Skeletal muscle tissue (tissue), 4 donors: ENCODE data around the gene CDKN2D. TPM values are rescaled to one million over a fixed set of nuclear protein-coding genes. Genes with fewer than 3 reads are reported as not detected.
A peak's percentile ranks its signal among the peaks of the same experiment; 100 is the strongest.
"Not testable (repeated sequence)": the region's sequence is repeated elsewhere in the genome, so short reads cannot be mapped to it uniquely, and the experiment has no call there.

Experiments used
- H3K27ac ChIP-seq: one replicate; pipeline ENCODE4 v1.7.0; 2013; ENCODE audit warnings: mild to moderate bottlenecking, low read depth, low read length, inconsistent platforms
- H3K27me3 ChIP-seq, 3 donors: one replicate each; pipeline ENCODE4 v1.7.0; 2013; ENCODE audit warnings: low read length in 3 of 3; ENCODE audit not compliant: control insufficient read depth in 3 of 3, insufficient read depth in 3 of 3
- H3K36me3 ChIP-seq, 3 donors: one replicate each; pipeline ENCODE4 v1.7.0; 2013; ENCODE audit warnings: low read length in 3 of 3; ENCODE audit not compliant: control insufficient read depth in 3 of 3, insufficient read depth in 3 of 3
- H3K4me1 ChIP-seq, 3 donors: one replicate each; pipeline ENCODE4 v1.7.0; 2013; ENCODE audit warnings: low read length in 3 of 3, mild to moderate bottlenecking in 3 of 3; ENCODE audit not compliant: control insufficient read depth in 3 of 3, insufficient read depth in 3 of 3
- H3K4me3 ChIP-seq, 3 donors: one replicate each; pipeline ENCODE4 v1.7.0; 2013; ENCODE audit warnings: low read length in 3 of 3
- H3K9ac ChIP-seq, 3 donors: one replicate each; pipeline ENCODE4 v1.7.0; 2013; ENCODE audit warnings: low read length in 3 of 3, mild to moderate bottlenecking in 3 of 3, moderate library complexity in 2 of 3, low read depth in 1 of 3
- H3K9me3 ChIP-seq, 3 donors: one replicate each; pipeline ENCODE4 v1.7.0; 2013; ENCODE audit warnings: low read length in 3 of 3; ENCODE audit not compliant: control insufficient read depth in 3 of 3
- total RNA-seq: library from RNA; depleted of rRNA; stranded (reverse); fragments of >200 nt; gene quantifications from one replicate; pipeline ENCODE4 v1.2.3, GENCODE V29; 2014
- donor health status: Osteomylitis.

CDKN2D gene
- total RNA-seq, 1 donor from 2014 or later = 16.7 TPM

DNA sequence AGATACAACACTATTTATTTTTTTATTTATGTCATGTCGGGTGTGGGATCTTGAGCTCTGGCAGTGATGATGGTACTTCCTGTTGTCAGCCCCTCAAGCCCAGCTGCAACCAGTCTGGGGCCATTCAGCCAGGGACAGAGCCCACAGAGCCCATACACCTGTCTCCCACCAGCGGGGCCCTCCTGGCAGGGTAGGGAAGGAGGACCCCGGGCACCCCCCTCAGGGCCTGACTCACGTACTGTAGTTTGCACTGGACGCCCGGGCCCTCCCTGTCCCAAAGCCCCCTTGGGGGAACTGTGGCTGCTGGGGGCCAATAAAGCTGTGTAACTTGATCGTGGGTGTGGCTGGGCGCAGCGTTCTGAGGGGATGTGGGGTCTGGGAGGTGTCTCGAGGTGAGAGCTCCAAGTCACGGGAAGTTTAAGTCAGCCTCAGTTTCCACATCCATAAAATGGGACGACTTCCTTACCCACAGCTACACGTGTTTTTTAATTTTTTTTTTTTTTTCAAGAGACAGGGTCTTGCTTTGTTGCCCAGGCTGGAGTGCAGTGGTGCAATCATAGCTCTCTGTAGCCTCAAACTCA is 15.6 kb downstream of the CDKN2D start:
- peaks cover 68 to 74% (median 74%) of the 10 kb centered on the region in 3 donors for H3K36me3 ChIP-seq

DNA sequence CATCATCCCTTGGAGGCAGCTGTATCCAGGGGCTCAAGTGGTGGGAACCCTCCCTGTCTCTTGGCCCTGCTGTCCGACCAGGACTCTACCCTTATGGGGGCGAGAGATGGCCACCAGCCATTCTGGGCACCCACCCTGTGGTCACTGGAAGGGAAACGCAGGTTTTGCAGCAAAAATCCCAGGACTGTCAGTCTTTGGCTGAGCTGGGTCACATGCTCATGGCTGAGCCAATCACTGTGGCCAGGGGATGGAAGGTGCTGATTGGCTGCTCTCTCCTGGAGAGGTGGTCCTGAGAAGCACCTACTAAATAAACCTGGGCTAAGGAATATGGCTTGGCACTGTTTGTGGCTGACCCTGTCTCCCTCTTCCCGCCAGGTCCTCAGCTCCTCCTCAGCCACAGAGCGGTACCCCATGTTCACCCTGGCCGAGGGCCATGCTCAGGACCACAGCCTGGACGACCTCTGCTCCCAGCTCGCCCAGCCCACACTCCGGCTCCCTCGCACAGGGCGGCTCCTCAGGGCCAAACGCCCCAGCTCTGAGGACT is 16.2 kb downstream of the CDKN2D start:
- Histone ChIP-seq H3K4me1 (peaks cover 0 to 7% (median 0%) of the 10 kb centered on the region in 3 donors), H3K4me3 (no peak overlapping the region), H3K36me3 (peaks cover 64 to 69% (median 68%) of the 10 kb centered on the region in 3 donors), H3K27me3 (no peaks in the 10 kb centered on the region), H3K27ac (no peak overlapping the region), H3K9me3 (no peaks in the 10 kb centered on the region), H3K9ac (no peak overlapping the region)

More for the DNA sequence above, 15.6 kb downstream of the CDKN2D start:
- peaks cover 0 to 7% (median 0%) of the 10 kb centered on the region in 3 donors for H3K4me1 ChIP-seq
- H3K4me3 ChIP-seq = no peak overlapping the region
- H3K9me3 ChIP-seq = no peaks in the 10 kb centered on the region
- H3K27ac ChIP-seq = no peak overlapping the region
- H3K27me3 ChIP-seq = no peaks in the 10 kb centered on the region
- H3K9ac ChIP-seq = no peak overlapping the region

DNA sequence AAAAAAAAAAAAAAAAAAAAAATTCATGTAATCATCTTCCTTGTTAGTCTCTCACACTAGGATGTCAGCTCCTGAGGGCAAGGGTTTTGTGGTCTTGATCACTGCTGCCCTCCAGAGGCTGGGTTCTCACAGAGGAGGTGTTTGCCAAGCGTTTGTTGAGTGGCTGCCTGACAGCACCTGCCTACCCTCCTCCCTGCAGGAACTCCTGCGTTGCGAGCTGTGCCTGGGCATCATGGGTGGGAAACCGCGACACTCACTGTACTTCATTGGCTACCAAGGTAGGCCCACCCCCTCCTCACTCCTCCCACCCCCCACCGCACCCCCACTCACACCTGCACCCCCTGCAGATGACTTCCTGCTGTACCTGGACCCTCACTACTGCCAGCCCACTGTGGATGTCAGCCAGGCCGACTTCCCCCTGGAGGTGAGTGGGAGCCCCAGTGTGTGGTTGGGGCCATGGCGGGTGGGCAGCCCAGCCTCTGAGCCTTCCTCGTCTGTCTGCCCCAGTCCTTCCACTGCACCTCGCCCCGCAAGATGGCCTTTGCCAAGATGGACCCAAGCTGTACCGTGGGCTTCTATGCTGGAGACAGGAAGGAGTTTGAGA is 17.0 kb downstream of the CDKN2D start:
- no peaks in the 10 kb centered on the region for H3K9me3 ChIP-seq
- H3K27me3 ChIP-seq = no peaks in the 10 kb centered on the region
- no peak overlapping the region for H3K4me3 ChIP-seq
- H3K27ac ChIP-seq = no peak overlapping the region
- H3K4me1 ChIP-seq = peaks cover 0 to 7% (median 0%) of the 10 kb centered on the region in 3 donors
- no peak overlapping the region for H3K9ac ChIP-seq
- peaks cover 65 to 71% (median 68%) of the 10 kb centered on the region in 3 donors for H3K36me3 ChIP-seq

DNA sequence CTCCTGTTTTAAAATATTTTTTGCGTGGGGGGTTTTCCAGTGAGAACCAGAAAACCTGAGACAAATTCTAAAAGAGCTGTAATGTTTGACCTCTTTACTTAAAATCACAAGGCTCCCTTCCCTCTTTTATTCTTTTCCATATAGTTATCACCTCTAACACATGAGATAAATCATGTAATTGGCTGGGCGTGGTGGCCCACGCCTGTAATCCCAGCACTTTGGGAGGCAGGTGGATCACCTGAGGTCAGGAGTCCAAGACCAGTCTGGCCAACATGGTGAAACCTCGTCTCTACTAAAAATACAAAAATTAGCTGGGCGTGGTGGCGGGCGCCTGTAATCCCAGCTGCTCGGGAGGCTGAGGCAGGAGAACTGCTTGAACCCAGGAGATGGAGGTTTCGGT is 17.8 kb downstream of the CDKN2D start:
- H3K9me3 ChIP-seq, H3K9ac ChIP-seq, H3K4me1 ChIP-seq, H3K4me3 ChIP-seq, H3K27me3 ChIP-seq, H3K27ac ChIP-seq: not testable (repeated sequence)
- peaks cover 65 to 72% (median 65%) of the 10 kb centered on the region in 3 donors for H3K36me3 ChIP-seq

DNA sequence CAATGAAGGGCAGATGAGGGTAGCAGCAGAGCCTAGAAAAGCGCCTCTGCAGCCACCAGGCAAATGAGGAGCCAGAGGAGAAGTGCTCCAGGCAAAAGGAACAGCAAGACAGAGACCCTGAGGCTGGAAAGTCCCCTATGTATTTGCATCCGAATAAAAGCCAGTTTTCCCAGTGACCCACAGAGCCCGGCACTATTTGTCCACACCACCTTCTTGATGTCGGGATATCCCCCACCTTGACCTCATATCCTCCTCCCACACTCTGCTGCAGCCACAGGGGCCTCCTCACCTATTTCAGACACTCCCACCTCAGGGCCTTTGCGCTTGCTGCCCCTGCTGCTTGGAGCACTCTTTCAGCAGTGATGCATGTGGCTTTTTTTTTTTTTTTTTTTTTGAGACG is 18.4 kb downstream of the CDKN2D start:
- Histone ChIP-seq H3K36me3 (peaks cover 59 to 67% (median 60%) of the 10 kb centered on the region in 3 donors), H3K4me1 (no peaks in the 10 kb centered on the region), H3K4me3 (no peak overlapping the region), H3K9me3 (no peaks in the 10 kb centered on the region), H3K27me3 (no peaks in the 10 kb centered on the region), H3K27ac (no peak overlapping the region), H3K9ac (no peak overlapping the region)

DNA sequence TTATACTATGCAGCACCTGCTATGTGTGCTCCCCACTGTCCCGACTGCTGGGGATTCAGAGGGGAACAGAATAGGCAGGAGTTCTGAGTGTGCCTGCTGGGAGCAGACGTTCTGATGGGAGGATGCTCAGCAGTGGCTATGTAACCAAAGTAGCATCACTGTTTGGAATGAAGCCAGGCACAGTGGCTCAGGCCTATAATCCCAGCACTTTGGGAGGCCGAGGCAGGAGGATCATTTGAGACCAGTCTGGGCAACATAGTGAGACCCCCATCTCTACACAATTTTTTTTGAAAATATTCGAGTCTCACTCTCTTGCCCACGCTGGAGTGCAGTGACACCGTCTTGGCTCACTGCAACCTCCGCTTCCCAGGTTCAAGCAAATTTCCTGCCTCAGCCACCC is 19.0 kb downstream of the CDKN2D start:
- H3K36me3 ChIP-seq = peaks cover 53 to 63% (median 58%) of the 10 kb centered on the region in 3 donors
- H3K4me3 ChIP-seq = no peak overlapping the region
- H3K27ac ChIP-seq = no peak overlapping the region
- no peaks in the 10 kb centered on the region for H3K9me3 ChIP-seq
- H3K4me1 ChIP-seq = peaks cover 4 to 6% (median 6%) of the 10 kb centered on the region in 3 donors
- no peaks in the 10 kb centered on the region for H3K27me3 ChIP-seq
- H3K9ac ChIP-seq = no peak overlapping the region

DNA sequence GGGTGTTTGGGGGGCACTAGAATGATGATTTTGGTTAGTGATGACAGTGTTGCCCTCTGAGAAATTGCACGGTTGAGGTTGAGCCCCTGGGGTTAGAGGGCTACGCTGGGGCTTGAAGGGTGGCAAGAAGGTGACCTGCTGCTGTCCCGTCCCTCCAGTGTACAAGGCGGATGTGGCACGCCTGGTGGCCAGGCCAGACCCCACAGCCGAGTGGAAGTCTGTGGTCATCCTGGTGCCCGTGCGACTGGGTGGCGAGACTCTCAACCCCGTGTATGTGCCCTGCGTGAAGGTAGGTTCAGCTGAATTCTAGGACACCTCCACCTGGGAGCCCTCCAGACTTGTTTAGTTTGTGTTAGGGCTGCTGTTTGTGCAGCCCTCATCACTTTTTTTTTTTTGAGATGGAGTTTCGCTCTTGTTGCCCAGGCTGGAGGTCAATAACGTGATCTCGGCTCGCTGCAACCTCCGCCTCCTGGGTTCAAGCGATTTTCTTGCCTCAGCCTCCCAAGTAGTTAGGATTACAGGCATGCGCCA is 20.0 kb downstream of the CDKN2D start:
- Histone ChIP-seq H3K4me3 (no peak overlapping the region), H3K4me1 (peaks cover 8 to 12% (median 11%) of the 10 kb centered on the region in 3 donors), H3K36me3 (peaks cover 45 to 54% (median 51%) of the 10 kb centered on the region in 3 donors), H3K27ac (no peak overlapping the region), H3K9me3 (no peaks in the 10 kb centered on the region), H3K27me3 (no peaks in the 10 kb centered on the region), H3K9ac (no peak overlapping the region)

DNA sequence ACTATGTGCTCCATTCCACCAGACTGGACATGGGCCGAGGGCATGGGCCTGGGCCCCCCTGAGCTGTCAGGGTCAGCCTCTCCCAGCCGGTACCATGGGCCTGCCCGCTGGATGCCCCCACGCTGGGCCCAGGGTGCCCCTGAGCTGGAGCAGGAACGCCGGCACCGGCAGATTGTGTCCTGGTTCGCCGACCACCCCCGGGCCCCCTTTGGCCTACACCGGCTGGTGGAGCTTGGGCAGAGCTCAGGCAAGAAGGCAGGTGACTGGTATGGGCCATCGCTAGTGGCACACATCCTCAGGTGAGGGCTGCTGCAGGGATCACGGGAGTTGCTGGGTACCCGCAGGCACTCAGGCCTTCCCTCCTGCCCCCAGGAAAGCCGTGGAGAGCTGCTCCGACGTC is 22.0 kb downstream of the CDKN2D start:
- Histone ChIP-seq H3K36me3 (peaks cover 29 to 34% (median 32%) of the 10 kb centered on the region in 3 donors), H3K4me1 (peaks cover 11 to 16% (median 11%) of the 10 kb centered on the region in 3 donors), H3K9me3 (no peaks in the 10 kb centered on the region), H3K4me3 (no peak overlapping the region), H3K9ac (no peak overlapping the region), H3K27ac (no peak overlapping the region), H3K27me3 (no peaks in the 10 kb centered on the region)

DNA sequence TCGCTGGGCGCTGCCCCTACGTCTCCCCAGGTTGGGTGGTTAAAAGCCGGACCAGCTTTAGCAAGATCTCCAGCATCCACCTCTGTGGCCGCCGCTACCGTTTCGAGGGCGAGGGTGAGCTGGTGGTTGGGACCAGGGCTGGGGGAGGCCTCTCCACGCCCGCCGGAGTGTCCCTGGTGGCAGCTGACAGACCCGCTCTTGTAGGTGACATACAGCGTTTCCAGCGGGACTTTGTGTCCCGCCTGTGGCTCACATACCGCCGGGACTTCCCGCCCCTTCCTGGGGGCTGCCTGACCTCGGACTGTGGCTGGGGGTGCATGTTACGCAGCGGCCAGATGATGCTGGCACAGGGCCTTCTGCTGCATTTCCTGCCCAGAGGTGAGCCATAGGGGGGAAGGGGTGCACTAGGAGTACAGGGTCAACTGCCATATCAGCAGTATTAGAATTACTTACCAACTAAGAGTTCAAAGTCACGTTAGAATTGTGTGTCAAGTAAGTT is 24.0 kb downstream of the CDKN2D start:
- H3K4me1 ChIP-seq = peaks cover 11 to 16% (median 11%) of the 10 kb centered on the region in 3 donors
- no peaks in the 10 kb centered on the region for H3K27me3 ChIP-seq
- peaks cover 21 to 22% (median 22%) of the 10 kb centered on the region in 3 donors for H3K36me3 ChIP-seq
- H3K27ac ChIP-seq = peak overlapping the region; percentile 80
- H3K9me3 ChIP-seq = no peaks in the 10 kb centered on the region
- peak overlapping the region; percentile 77 to 87 (median 81) for H3K4me3 ChIP-seq
- peak overlapping the region; percentile 20 to 92 (median 92) for H3K9ac ChIP-seq
